ENCODE measurements around the gene COA8.

COA8 gene

DNA sequence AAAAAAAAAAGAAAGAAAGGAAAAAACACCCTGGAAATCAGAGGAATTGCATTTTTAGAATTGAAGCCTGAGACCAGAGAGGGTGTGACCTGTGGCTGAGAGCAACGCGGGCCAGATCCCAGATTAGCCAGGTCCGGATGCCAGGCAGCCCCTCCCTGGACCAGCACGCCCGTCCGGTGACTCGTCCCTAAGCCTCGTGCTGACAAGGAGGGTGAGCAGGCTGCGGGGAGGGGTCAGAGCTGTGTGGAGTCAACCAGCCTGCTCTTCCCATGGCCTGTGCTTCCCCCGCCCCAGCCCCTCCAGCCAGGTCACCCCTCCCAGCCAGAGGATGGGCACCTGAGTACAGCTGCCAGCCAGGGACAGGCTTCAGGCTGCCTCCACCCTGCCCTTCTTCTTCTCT, 62.1 kb downstream of the COA8 start:
- TF ChIP-seq, protein P1, sequence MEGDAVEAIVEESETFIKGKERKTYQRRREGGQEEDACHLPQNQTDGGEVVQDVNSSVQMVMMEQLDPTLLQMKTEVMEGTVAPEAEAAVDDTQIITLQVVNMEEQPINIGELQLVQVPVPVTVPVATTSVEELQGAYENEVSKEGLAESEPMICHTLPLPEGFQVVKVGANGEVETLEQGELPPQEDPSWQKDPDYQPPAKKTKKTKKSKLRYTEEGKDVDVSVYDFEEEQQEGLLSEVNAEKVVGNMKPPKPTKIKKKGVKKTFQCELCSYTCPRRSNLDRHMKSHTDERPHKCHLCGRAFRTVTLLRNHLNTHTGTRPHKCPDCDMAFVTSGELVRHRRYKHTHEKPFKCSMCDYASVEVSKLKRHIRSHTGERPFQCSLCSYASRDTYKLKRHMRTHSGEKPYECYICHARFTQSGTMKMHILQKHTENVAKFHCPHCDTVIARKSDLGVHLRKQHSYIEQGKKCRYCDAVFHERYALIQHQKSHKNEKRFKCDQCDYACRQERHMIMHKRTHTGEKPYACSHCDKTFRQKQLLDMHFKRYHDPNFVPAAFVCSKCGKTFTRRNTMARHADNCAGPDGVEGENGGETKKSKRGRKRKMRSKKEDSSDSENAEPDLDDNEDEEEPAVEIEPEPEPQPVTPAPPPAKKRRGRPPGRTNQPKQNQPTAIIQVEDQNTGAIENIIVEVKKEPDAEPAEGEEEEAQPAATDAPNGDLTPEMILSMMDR (IDR thresholded peaks at IDR 0.05; ENCODE audit: insufficient read depth, low read length, poor library complexity, severe bottlenecking) = no peak
- H3K4me3 ChIP-seq (replicated peaks; ENCODE audit: low read depth, low read length) = 0 out of 2 replicates have a peak overlapping the region, but pooled peaks have one; percentile 4
- DNase-seq (ENCODE audit: extremely low read depth, insufficient read length) = peak; percentile 34
- no peaks in the 10 kb centered on the region for H3K27me3 ChIP-seq (replicated peaks; ENCODE audit: control insufficient read depth, insufficient read depth, low read length)
- no peaks in the 10 kb centered on the region for H3K36me3 ChIP-seq (ENCODE audit: control insufficient read depth, insufficient read depth, low read length)

DNA sequence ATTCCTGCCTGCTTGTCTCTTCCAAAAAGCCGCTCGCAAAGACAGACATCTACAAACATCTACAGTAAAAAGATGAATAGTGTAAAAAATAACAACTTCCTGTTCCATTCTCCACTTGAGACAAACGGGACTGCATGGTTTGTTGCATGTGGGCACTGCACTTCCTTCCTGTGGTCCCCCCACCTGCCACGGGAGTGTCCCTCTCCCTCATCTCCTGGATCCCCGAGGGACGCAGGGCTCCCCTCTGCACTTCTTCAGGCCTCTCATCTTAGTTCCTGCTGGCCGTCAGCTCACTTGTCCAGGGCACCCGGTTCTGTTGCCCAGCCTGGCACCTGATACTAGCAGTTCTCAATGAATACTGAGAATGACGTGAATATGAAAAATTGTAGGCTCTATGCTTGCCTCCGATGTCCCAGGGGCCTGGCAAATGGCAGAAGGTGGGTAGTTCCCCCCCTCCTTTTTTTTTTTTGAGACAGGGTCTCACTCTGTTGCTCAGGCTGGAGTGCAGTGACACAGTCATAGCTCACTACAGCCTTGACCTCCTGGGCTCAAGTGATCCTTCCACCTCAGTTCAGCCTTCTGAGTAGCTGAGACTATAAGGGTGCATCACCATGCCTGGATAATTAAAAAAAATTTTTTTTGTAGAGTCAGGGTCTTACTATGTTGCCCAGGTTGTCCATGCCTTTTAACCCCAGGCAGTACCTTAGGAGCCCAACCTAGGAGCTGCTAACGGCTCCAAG, 62.8 kb downstream of the COA8 start:
- H3K4me3 ChIP-seq (replicated peaks; ENCODE audit: low read depth, low read length) = no peak overlapping the region
- no peaks in the 10 kb centered on the region for H3K36me3 ChIP-seq (ENCODE audit: control insufficient read depth, insufficient read depth, low read length)
- H3K27me3 ChIP-seq (replicated peaks; ENCODE audit: control insufficient read depth, insufficient read depth, low read length) = no peaks in the 10 kb centered on the region
- DNase-seq (ENCODE audit: extremely low read depth, insufficient read length) = peak; percentile 55
- TF ChIP-seq, protein P1 (IDR thresholded peaks at IDR 0.05; ENCODE audit: insufficient read depth, low read length, poor library complexity, severe bottlenecking) = no peak

DNA sequence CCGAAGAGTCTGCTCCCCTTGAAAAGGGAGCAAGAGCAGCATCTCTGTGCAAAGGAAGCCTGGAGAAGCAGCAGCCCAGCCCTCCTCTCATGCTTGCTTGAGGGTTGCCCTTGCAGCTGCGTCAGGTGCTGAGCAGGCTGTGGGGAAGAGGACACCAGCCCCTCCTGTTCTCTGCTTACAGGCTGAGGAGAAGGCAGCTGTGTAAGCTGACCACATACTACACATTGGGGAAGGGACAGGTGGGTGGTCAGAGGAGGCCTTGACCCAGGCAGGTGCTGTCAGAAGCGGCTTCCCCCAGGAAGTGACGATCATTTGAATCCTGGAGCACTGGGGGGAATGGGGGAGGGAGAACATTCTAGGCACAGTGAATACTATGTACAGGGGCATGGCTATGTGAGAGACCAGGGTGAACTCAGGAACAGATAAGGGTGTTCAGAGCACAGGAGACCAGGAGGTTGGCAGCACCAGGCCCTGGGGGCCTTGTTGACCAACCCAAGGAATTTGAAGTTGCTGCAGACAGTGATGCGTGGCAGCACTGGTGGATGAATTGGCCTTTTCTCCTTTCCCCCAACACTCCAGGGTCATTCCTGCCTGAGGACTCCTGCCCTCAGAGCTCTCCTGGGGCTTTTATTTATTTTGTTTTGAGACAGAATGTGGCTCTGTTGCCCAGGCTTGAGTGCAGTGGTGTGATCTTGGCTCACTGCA, 63.5 kb downstream of the COA8 start:
- DNase-seq (ENCODE audit: extremely low read depth, insufficient read length) = peak; percentile 36
- TF ChIP-seq, protein P1 (IDR thresholded peaks at IDR 0.05; ENCODE audit: insufficient read depth, low read length, poor library complexity, severe bottlenecking) = no peak
- Histone ChIP-seq H3K36me3 (ENCODE audit: control insufficient read depth, insufficient read depth, low read length) (peaks cover 2% of the 10 kb centered on the region; the same call in 1 of the 2 replicates), H3K27me3 (replicated peaks; ENCODE audit: control insufficient read depth, insufficient read depth, low read length) (no peaks in the 10 kb centered on the region), H3K4me3 (replicated peaks; ENCODE audit: low read depth, low read length) (no peak overlapping the region)

DNA sequence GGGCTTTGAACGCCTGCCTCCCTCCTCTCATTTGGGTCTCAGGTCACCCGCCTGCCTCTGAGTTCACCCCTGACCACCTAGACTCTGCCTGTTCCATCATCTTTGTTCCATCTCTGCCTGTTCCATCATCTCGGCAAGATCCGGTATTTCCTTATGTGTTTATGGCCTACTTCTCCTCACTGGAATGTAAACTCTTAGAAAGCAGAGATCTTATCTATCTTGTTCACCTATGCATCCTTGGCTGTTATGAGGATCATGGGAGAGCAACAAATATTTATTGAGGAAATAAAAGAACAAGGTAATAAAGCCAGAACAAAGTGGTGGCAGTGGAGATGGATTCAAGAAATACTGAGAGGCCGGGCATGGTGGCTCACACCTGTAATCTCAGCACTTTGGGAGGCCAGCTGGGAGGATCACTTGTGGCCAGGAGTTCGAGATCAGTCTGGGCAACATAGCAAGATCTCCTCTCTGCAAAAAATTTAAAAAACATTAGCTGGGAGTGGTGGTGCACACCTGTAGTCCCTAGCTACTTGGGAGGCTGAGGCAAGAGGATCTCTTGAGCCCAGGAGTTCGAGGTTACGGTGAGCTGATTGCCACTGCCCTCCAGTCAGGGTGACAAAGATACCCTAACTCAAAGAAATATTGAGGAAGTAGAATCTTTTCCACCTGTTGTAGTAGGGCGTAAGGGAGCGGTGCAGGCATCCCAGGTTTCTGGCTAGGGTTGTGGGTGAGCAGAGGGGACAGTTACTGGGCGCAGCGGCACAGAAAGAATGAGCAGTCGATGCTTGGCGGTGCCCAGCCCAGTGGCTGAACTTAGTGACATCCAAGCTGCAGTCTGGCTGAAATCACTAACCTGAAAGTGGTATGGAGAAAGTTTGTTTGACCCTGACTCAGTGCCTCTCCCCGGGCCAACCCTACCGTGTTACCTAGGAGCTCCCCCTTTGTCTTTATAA, 64.6 kb downstream of the COA8 start:
- Histone ChIP-seq H3K4me3 (replicated peaks; ENCODE audit: low read depth, low read length) (no peak overlapping the region), H3K27me3 (replicated peaks; ENCODE audit: control insufficient read depth, insufficient read depth, low read length) (no peaks in the 10 kb centered on the region), H3K36me3 (ENCODE audit: control insufficient read depth, insufficient read depth, low read length) (peaks cover 2% of the 10 kb centered on the region; the same call in 1 of the 2 replicates)
- no peak for DNase-seq (ENCODE audit: extremely low read depth, insufficient read length)
- TF ChIP-seq, protein P1 (IDR thresholded peaks at IDR 0.05; ENCODE audit: insufficient read depth, low read length, poor library complexity, severe bottlenecking) = no peak

DNA sequence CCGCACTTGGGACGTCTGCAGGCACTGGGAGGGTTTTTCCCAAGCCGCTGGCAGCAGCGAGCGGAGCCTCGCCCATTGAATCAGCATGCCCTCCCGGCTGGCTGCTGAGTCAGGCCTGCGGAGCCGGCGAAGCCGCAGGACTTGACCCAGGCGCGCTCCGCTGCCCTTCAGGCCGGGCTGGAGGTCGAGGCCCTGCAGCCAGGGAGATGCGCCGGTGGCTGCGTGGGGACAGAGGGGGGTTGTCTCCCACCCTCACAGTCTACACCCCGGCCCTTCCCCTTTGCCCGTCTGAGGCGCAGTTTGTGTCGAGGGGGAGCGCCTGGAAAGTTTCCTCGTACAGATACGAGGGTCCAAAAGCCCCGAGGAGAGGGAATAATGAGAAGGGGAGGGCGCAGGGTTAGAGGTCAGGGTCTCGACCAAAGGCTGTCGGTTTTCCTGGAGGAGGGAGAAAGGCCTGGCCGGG, 65.5 kb downstream of the COA8 start:
- TF ChIP-seq, protein P1 (IDR thresholded peaks at IDR 0.05; ENCODE audit: insufficient read depth, low read length, poor library complexity, severe bottlenecking) = no peak
- H3K4me3 ChIP-seq (replicated peaks; ENCODE audit: low read depth, low read length) = peak overlapping the region; percentile 91
- peaks cover 2% of the 10 kb centered on the region for H3K36me3 ChIP-seq (ENCODE audit: control insufficient read depth, insufficient read depth, low read length)
- peak; percentile 68 for DNase-seq (ENCODE audit: extremely low read depth, insufficient read length)
- no peaks in the 10 kb centered on the region for H3K27me3 ChIP-seq (replicated peaks; ENCODE audit: control insufficient read depth, insufficient read depth, low read length)

Measured in GM06990 (cell line).